CD4-positive, alpha-beta T cell (primary cell): ENCODE measurements around the gene APBA2. TPM values are rescaled to one million over a fixed set of nuclear protein-coding genes. Genes with fewer than 3 reads are reported as not detected.
A peak's percentile ranks its signal among the peaks of the same experiment; 100 is the strongest.

ENCODE experiments used
- ATAC-seq: fragments of 200-7000 bp; cut with Tn5 transposase; one replicate; pipeline ENCODE4 v1.10.0; 2022; ENCODE audit warnings: mild to moderate bottlenecking; ENCODE audit not compliant: poor library complexity
- CTCF ChIA-PET: fragments of 350-600 bp; sonication (Branson Sonifier 250); formaldehyde crosslinking; loops from one replicate; lab custom pipeline; 2021; ENCODE audit warnings: antibody characterized with exemption, inconsistent platforms; lab: Charles Lee
- POLR2A ChIA-PET: fragments of 350-600 bp; sonication (Branson Sonifier 250); formaldehyde crosslinking; loops from one replicate; lab custom pipeline; 2021; ENCODE audit warnings: antibody characterized with exemption, inconsistent platforms; lab: Charles Lee
- DNase-seq, 14 experiments: peaks; one replicate each; pipeline ENCODE4 v3.0.0-alpha.2; 2013 to 2020; ENCODE audit warnings: mixed read lengths in 2 of 14
- H3K27ac ChIP-seq, 2 donors: one replicate each; pipeline versions ENCODE4 v1.5.1 to v1.7.0; 2013; ENCODE audit warnings: low read length in 2 of 2, low read depth in 1 of 2, mild to moderate bottlenecking in 1 of 2
- H3K27me3 ChIP-seq, 2 experiments: 1 replicate in 1 of 2; 2 replicates in 1 of 2; pipeline versions ENCODE4 v1.6.1 to v1.7.0; 2013; ENCODE audit warnings: low read length in 2 of 2, control low read depth in 1 of 2, mild to moderate bottlenecking in 1 of 2, moderate library complexity in 1 of 2; ENCODE audit not compliant: insufficient read depth in 2 of 2, control insufficient read depth in 1 of 2
- H3K36me3 ChIP-seq: one replicate; pipeline ENCODE4 v1.6.1; 2013; ENCODE audit warnings: low read length, control low read depth; ENCODE audit not compliant: insufficient read depth
- H3K4me1 ChIP-seq: one replicate; pipeline ENCODE4 v1.6.1; 2013; ENCODE audit warnings: low read length, control low read depth; ENCODE audit not compliant: insufficient read depth
- H3K4me3 ChIP-seq: one replicate; pipeline ENCODE4 v1.5.1; 2013; ENCODE audit warnings: mild to moderate bottlenecking, low read length, moderate library complexity
- H3K9me3 ChIP-seq, 2 experiments: 1 replicate in 1 of 2; 2 replicates in 1 of 2; pipeline versions ENCODE4 v1.6.1 to v1.7.0; 2013; ENCODE audit warnings: low read length in 2 of 2, mild to moderate bottlenecking in 2 of 2, control low read depth in 1 of 2, moderate library complexity in 1 of 2; ENCODE audit not compliant: control insufficient read depth in 1 of 2, insufficient read depth in 1 of 2
- H3K27ac Mint-ChIP-seq: one replicate; pipeline ENCODE4 v1.8.0; 2020; ENCODE audit warnings: mixed read lengths
- H3K27me3 Mint-ChIP-seq: one replicate; pipeline ENCODE4 v1.8.0; 2021; ENCODE audit warnings: mixed read lengths
- H3K36me3 Mint-ChIP-seq: one replicate; pipeline ENCODE4 v1.8.0; 2021; ENCODE audit warnings: low read depth, mixed read lengths
- H3K4me1 Mint-ChIP-seq: one replicate; pipeline ENCODE4 v1.8.0; 2021; ENCODE audit warnings: low read depth, mixed read lengths
- H3K4me3 Mint-ChIP-seq: one replicate; pipeline ENCODE4 v1.8.0; 2020; ENCODE audit warnings: mild to moderate bottlenecking, mixed read lengths
- H3K9me3 Mint-ChIP-seq: one replicate; pipeline ENCODE4 v1.8.0; 2020; ENCODE audit warnings: mixed read lengths
- intact Hi-C, 2 experiments: fragments of 100-400 bp; cut with DNase I in 1 of 2; cut with micrococcal nuclease in 1 of 2; formaldehyde crosslinking; loops; one replicate each; pipeline versions ENCODE4 v1.15.1 to v1.9.0; 2023 to 2025; cut with DNase I, micrococcal nuclease
- total RNA-seq, 174 experiments: library from RNA in 2 of 174; stranded (reverse) in 2 of 174; gene quantifications; one replicate each; pipeline ENCODE4 v1.2.3 and lab custom pipeline; 2021 to 2026
- TF ChIP-seq, protein P1 (sequence below): fragments of 200-600 bp; IDR thresholded peaks from one replicate; pipeline ENCODE4 v1.8.0; 2022; ENCODE audit warnings: antibody characterized with exemption, mild to moderate bottlenecking

APBA2 gene
- total RNA-seq, 2 experiments from 2014 or later = 123 to 126 TPM

DNA sequence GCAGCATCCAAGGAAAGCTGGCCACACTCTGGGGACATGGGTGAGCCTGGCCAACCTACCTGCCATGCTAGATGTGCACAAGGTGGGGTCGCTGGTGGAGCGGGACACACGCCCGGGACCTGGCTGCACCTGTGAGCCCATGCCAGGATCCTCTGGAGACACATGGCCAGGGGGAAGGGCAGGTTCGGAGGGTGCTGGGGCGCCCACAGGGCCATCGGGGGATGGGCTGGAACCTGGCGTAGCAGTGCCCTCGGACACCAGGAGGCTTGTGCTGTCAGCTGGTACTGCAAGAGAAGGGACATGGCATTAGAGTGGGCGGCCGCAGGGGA lies 240.4 kb downstream of the APBA2 start:
- no peaks in the 10 kb centered on the region for H3K36me3 Mint-ChIP-seq
- H3K27me3 ChIP-seq = no peaks in the 10 kb centered on the region
- H3K27ac ChIP-seq = no peak overlapping the region
- H3K4me3 Mint-ChIP-seq = no peak overlapping the region
- TF ChIP-seq, protein P1, sequence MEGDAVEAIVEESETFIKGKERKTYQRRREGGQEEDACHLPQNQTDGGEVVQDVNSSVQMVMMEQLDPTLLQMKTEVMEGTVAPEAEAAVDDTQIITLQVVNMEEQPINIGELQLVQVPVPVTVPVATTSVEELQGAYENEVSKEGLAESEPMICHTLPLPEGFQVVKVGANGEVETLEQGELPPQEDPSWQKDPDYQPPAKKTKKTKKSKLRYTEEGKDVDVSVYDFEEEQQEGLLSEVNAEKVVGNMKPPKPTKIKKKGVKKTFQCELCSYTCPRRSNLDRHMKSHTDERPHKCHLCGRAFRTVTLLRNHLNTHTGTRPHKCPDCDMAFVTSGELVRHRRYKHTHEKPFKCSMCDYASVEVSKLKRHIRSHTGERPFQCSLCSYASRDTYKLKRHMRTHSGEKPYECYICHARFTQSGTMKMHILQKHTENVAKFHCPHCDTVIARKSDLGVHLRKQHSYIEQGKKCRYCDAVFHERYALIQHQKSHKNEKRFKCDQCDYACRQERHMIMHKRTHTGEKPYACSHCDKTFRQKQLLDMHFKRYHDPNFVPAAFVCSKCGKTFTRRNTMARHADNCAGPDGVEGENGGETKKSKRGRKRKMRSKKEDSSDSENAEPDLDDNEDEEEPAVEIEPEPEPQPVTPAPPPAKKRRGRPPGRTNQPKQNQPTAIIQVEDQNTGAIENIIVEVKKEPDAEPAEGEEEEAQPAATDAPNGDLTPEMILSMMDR = no peak
- no peak overlapping the region for H3K27ac Mint-ChIP-seq
- H3K36me3 ChIP-seq = no peaks in the 10 kb centered on the region
- H3K4me1 ChIP-seq = no peaks in the 10 kb centered on the region
- no peaks in the 10 kb centered on the region for H3K4me1 Mint-ChIP-seq
- DNase-seq = no peak
- intact Hi-C loops = no loop called here
- CTCF ChIA-PET = no interaction called here
- H3K27me3 Mint-ChIP-seq = no peaks in the 10 kb centered on the region
- no peak for ATAC-seq
- H3K4me3 ChIP-seq = no peak overlapping the region
- H3K9me3 Mint-ChIP-seq = no peaks in the 10 kb centered on the region
- no peaks in the 10 kb centered on the region for H3K9me3 ChIP-seq
- POLR2A ChIA-PET = no interaction called here

DNA sequence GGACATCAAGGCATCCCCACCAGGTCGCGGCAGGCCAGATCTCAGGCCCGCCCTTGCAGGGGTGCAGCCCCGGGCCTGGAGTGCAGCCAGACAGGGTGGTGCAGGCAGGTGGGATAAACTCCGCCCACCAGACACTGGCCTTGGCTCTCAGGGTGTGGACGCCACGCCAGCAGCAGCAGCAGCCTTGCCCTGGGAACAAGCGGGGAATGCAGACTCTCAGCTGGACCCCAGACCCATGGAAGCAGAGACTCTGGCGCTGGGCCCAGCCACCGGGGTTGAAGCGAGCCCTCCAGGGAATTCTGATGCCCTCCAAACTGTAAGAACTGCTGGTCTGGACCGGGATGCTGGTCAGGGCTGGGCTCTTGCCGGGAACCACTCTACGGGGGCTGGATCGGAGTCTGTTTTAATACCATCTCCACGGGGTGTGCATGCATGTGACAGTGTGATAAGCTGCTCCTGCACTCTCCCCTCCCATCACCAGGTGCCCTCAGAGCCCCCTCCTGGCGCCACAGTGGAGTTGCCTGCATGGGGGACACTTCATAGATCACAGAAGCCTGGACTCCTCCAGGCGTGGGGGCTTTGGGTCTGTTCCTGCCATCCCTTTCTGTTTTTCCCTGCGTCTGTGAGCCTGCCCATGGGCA lies 241.2 kb downstream of the APBA2 start:
- H3K9me3 Mint-ChIP-seq = no peaks in the 10 kb centered on the region
- H3K36me3 Mint-ChIP-seq = no peaks in the 10 kb centered on the region

DNA sequence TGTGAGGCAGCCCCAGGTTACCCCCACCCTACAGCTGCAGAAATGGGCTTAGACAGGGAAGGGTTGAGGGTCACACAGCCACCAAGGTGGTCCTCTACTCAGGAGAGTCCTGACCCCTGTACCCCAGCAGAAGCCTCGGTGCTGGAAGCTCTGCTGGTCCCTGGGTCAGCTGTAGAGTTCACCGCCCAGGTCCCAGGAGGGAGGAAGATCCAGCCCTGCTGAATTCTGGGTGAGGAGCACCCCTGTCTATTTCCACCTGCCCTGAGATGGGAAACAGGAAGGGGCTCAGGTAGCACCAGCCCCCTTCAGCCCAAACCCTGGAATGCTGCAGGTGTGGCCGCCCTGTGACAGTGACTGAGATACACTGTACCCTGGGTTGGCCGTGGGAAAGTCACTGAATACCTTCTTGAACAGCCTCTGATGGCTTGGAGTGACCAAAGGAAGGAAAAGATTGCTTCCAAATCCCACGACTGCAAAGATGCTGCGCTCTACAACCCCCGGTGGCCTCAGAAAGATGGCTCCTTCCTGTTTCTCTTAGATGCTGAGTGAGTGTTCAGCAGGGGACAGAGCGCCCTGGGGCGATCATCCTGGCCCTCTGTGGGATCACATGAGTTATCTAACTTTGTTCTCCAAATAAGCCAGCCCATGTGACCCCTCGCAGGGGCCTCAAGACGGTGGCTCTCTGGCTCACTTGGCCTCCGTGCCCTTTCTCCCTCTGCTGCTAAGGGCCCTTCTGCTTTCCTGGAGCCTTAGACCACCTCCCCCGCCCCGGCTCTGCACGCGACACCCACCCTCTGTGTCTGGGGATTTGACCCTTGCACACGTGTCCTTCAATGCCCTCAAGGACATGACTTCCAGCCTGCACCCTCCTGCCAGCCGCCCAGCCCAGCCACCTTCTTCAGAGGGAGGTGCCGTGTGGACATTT lies 242.0 kb downstream of the APBA2 start:
- no peaks in the 10 kb centered on the region for H3K4me1 ChIP-seq
- ATAC-seq = no peak
- H3K27me3 ChIP-seq = no peaks in the 10 kb centered on the region
- CTCF ChIA-PET = no interaction called here
- Mint-ChIP-seq H3K27me3 (no peaks in the 10 kb centered on the region), H3K4me1 (no peaks in the 10 kb centered on the region), H3K4me3 (no peak overlapping the region), H3K36me3 (no peaks in the 10 kb centered on the region), H3K9me3 (no peaks in the 10 kb centered on the region), H3K27ac (no peak overlapping the region)
- no peak for DNase-seq
- intact Hi-C loops = no loop called here
- TF ChIP-seq, protein P1 = no peak
- H3K27ac ChIP-seq = no peak overlapping the region
- H3K4me3 ChIP-seq = no peak overlapping the region
- POLR2A ChIA-PET = no interaction called here
- no peaks in the 10 kb centered on the region for H3K9me3 ChIP-seq
- H3K36me3 ChIP-seq = no peaks in the 10 kb centered on the region

More for the DNA sequence above, 241.2 kb downstream of the APBA2 start:
- Histone ChIP-seq H3K9me3 (no peaks in the 10 kb centered on the region), H3K4me3 (no peak overlapping the region), H3K27me3 (no peaks in the 10 kb centered on the region), H3K27ac (no peak overlapping the region), H3K36me3 (no peaks in the 10 kb centered on the region), H3K4me1 (no peaks in the 10 kb centered on the region)
- ChIA-PET CTCF (no interaction called here), POLR2A (no interaction called here)
- Mint-ChIP-seq H3K27ac (no peak overlapping the region), H3K4me3 (no peak overlapping the region), H3K27me3 (no peaks in the 10 kb centered on the region), H3K4me1 (no peaks in the 10 kb centered on the region)
- DNase-seq = peak in 1 of 14 experiments; percentile 18
- TF ChIP-seq, protein P1 = no peak
- intact Hi-C loops = no loop called here
- ATAC-seq = no peak
